Ovary (tissue), 3 donors: ENCODE measurements around the gene USP17L27.
"Not testable (repeated sequence)": the region's sequence is repeated elsewhere in the genome, so short reads cannot be mapped to it uniquely, and the experiment has no call there.

Source experiments
- EP300 ChIP-seq: sonication (generic); formaldehyde crosslinking; IDR thresholded peaks from one replicate; pipeline ENCODE4 v1.6.1; 2017; ENCODE audit warnings: antibody characterized with exemption
- POLR2A ChIP-seq: fragments of 450-650 bp; IDR thresholded peaks from one replicate; pipeline ENCODE4 v1.6.1; 2017; ENCODE audit warnings: antibody characterized with exemption, mild to moderate bottlenecking, moderate library complexity
- TF ChIP-seq, protein P1 (sequence below), 3 donors: fragments of 450-650 bp in 2 of 3; fragments of 200-600 bp in 1 of 3; IDR thresholded peaks; one replicate each; pipeline versions ENCODE4 v1.5.1 to v1.8.0; 2016 to 2022; ENCODE audit warnings: antibody characterized with exemption in 3 of 3, mild to moderate bottlenecking in 1 of 3
- donor health status: DM: no; HTN: no; CAD: no.

DNA sequence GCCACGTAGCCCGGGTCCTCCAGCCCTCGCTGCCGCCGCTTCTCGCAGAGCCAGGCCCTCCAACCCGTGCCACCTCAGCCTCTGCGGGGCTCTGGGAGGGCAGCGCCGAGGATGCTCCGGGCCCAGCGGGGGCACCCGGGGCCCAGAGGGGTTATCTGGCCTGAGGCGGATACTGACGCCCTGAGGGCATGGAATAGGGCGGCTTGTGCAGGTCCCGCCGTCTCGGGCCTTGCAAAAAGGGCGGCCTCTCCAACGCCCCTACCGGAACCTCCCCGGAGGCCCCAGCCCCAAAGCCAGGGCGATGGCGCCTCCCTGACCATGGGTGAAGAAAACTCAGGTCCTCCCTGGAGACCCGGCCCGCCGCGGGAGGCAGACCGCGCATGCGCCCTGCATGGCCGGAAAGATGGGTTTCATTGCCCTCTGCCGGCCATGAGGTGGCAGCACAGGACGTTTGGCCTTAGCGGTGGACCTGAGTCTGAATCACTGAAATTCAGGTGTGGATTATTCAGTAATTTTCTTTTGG is 37.1 kb downstream of the USP17L27 start:
- TF ChIP-seq, protein P1, sequence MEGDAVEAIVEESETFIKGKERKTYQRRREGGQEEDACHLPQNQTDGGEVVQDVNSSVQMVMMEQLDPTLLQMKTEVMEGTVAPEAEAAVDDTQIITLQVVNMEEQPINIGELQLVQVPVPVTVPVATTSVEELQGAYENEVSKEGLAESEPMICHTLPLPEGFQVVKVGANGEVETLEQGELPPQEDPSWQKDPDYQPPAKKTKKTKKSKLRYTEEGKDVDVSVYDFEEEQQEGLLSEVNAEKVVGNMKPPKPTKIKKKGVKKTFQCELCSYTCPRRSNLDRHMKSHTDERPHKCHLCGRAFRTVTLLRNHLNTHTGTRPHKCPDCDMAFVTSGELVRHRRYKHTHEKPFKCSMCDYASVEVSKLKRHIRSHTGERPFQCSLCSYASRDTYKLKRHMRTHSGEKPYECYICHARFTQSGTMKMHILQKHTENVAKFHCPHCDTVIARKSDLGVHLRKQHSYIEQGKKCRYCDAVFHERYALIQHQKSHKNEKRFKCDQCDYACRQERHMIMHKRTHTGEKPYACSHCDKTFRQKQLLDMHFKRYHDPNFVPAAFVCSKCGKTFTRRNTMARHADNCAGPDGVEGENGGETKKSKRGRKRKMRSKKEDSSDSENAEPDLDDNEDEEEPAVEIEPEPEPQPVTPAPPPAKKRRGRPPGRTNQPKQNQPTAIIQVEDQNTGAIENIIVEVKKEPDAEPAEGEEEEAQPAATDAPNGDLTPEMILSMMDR (IDR thresholded peaks at IDR 0.05): not testable (repeated sequence)
- TF ChIP-seq POLR2A, EP300: not testable (repeated sequence)
